ENCODE results near the gene TBC1D22A. TPM values are rescaled to one million over a fixed set of nuclear protein-coding genes. Genes with fewer than 3 reads are reported as not detected.

TBC1D22A gene
- total RNA-seq, 1 donor from 2014 or later, result 28.9 TPM

DNA sequence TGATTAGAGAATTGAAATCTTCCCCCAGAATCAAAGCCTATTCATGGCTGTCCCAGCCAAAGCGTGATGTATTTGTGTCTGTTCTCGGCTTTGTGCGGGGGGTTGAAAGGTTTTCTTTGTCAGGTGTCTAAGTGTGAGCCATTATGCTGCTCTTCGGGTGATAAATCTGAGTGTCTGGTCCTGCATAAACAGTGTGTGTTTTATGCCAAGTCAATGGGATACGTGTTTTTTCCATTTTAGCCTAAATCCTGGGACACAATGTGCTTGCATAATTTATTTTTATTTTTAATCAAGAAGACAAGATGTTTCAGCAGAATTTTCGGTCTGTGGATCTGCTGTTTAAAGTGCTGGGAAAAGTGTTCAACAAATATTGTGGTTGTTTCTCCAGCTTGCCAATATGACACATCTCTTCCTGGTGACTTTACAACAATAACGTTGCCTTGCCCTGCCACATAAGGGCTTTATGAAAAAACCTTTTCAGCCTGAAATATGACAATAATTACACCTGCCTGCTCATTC lies 267.8 kb downstream of the TBC1D22A start:
- TF ChIP-seq, protein P1, sequence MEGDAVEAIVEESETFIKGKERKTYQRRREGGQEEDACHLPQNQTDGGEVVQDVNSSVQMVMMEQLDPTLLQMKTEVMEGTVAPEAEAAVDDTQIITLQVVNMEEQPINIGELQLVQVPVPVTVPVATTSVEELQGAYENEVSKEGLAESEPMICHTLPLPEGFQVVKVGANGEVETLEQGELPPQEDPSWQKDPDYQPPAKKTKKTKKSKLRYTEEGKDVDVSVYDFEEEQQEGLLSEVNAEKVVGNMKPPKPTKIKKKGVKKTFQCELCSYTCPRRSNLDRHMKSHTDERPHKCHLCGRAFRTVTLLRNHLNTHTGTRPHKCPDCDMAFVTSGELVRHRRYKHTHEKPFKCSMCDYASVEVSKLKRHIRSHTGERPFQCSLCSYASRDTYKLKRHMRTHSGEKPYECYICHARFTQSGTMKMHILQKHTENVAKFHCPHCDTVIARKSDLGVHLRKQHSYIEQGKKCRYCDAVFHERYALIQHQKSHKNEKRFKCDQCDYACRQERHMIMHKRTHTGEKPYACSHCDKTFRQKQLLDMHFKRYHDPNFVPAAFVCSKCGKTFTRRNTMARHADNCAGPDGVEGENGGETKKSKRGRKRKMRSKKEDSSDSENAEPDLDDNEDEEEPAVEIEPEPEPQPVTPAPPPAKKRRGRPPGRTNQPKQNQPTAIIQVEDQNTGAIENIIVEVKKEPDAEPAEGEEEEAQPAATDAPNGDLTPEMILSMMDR (IDR thresholded peaks at IDR 0.05), result no peak
- Mint-ChIP-seq H3K27ac (ENCODE audit: unreplicated experiment) (no peak overlapping the region), H3K4me3 (ENCODE audit: unreplicated experiment) (no peak overlapping the region), H3K36me3 (ENCODE audit: unreplicated experiment) (no peaks in the 10 kb centered on the region), H3K27me3 (ENCODE audit: unreplicated experiment) (no peaks in the 10 kb centered on the region), H3K9me3 (ENCODE audit: unreplicated experiment) (no peaks in the 10 kb centered on the region), H3K4me1 (ENCODE audit: unreplicated experiment) (peaks cover 14% of the 10 kb centered on the region)
- DNase-seq (ENCODE audit: extremely low spot score, unreplicated experiment), result no peak

DNA sequence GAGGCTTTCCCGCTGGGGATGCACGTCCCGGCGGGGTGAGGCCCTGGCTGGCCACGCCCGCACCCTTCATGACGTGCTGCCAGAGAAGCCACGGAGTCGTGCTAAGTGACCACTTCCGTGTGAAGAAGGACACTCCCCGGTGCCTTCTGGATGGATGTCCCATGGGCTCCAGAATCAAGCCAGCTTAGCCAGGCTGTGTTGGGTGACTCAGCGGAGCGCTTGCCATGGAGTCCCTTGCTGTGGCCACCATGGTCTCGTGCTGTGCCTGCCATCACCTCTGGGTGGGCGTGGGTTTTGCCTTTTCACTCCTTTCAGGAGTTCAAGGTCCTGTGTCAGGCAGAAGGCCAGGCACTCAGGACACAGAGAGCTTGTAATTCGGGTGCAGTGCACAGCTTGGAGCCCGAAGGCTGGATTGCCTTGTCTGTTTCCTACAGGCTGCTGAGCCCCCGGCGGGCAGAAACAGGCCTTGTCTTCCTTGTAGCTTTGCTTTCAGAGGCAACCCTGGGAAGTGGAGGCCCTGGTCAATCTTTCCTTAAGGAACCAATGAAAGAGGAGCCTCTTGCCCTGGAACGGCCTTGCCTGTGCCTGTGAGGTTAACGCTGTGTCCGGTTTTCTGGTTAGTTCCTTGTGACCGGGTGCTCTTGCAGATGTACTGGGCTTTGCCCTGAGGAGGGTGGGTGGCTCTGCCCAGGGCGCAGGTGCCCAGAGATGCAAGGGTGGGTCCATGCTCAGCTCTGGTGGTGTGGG lies 268.6 kb downstream of the TBC1D22A start:
- DNase-seq (ENCODE audit: extremely low spot score, unreplicated experiment), result no peak
- TF ChIP-seq, protein P1 (IDR thresholded peaks at IDR 0.05), result no peak
- no peaks in the 10 kb centered on the region for H3K9me3 Mint-ChIP-seq (ENCODE audit: unreplicated experiment)
- H3K4me3 Mint-ChIP-seq (ENCODE audit: unreplicated experiment), result no peak overlapping the region
- no peak overlapping the region for H3K27ac Mint-ChIP-seq (ENCODE audit: unreplicated experiment)
- peaks cover 22% of the 10 kb centered on the region for H3K4me1 Mint-ChIP-seq (ENCODE audit: unreplicated experiment)
- no peaks in the 10 kb centered on the region for H3K36me3 Mint-ChIP-seq (ENCODE audit: unreplicated experiment)
- no peaks in the 10 kb centered on the region for H3K27me3 Mint-ChIP-seq (ENCODE audit: unreplicated experiment)

DNA sequence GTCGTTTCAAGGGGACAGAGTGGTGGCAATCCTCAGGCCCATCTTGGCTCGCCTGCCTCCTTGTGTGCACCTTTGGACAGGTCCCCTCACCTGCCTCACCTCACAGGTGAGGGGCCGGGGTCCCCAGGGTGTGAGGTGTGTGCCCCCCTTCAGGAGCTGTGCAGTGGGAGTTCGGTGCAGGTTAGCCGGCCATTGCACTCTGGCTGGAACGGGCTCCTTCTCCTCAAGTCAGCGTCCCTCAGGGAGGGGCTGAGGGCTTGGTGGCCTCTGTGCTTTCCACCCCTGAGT lies 269.1 kb downstream of the TBC1D22A start:
- Mint-ChIP-seq H3K9me3 (ENCODE audit: unreplicated experiment) (no peaks in the 10 kb centered on the region), H3K27me3 (ENCODE audit: unreplicated experiment) (no peaks in the 10 kb centered on the region), H3K36me3 (ENCODE audit: unreplicated experiment) (no peaks in the 10 kb centered on the region), H3K27ac (ENCODE audit: unreplicated experiment) (no peak overlapping the region), H3K4me3 (ENCODE audit: unreplicated experiment) (no peak overlapping the region), H3K4me1 (ENCODE audit: unreplicated experiment) (peaks cover 24% of the 10 kb centered on the region)
- DNase-seq (ENCODE audit: extremely low spot score, unreplicated experiment), result no peak
- TF ChIP-seq, protein P1 (IDR thresholded peaks at IDR 0.05), result no peak

DNA sequence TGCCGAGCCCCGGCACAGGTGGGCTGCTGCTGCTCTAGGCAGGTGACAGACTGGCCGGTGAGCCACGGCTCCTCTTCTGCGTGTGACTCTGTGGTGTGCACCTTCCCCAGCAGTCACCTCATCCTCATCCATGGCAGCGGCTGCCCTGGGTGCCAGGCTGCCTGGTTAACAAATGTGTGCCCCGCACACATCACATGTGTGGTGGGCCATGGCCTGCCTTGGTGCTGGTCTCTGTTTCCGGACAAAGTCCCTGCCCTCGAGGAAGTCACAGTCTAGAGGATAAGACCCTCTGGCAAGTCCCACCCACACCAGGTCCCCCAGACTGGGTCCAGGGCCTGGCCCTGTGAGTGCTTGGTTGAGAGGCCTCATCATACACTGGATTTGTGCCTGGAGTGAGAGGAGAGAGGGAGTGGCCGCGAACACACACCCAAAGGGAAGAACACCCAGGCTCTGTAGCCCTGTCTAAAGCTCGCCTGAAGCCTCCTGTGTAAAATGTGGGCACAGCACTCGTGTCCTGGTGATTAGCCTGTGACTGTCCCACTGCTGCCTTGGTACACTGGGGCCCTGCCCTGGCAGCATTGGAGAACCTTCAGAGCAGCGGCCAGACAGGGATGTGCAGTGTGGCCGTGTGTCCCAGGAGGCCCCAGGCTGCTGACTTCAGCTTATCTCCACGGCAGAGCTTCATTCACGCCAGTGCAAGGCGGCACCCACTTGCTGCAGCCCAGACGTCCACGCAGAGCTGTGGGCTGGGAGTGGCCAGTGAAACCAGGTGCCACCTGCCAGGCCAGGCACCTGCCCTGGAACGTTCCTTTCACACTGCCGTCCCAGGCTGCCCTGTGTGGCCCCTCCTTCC lies 269.9 kb downstream of the TBC1D22A start:
- Mint-ChIP-seq H3K27ac (ENCODE audit: unreplicated experiment) (no peak overlapping the region), H3K4me3 (ENCODE audit: unreplicated experiment) (no peak overlapping the region), H3K4me1 (ENCODE audit: unreplicated experiment) (peaks cover 24% of the 10 kb centered on the region), H3K36me3 (ENCODE audit: unreplicated experiment) (no peaks in the 10 kb centered on the region), H3K27me3 (ENCODE audit: unreplicated experiment) (no peaks in the 10 kb centered on the region), H3K9me3 (ENCODE audit: unreplicated experiment) (no peaks in the 10 kb centered on the region)
- DNase-seq (ENCODE audit: extremely low spot score, unreplicated experiment), result no peak
- TF ChIP-seq, protein P1 (IDR thresholded peaks at IDR 0.05), result no peak

All from osteocyte (in vitro differentiated cells).